ENCODE data around the gene MATN1.

The MATN1 gene

DNA sequence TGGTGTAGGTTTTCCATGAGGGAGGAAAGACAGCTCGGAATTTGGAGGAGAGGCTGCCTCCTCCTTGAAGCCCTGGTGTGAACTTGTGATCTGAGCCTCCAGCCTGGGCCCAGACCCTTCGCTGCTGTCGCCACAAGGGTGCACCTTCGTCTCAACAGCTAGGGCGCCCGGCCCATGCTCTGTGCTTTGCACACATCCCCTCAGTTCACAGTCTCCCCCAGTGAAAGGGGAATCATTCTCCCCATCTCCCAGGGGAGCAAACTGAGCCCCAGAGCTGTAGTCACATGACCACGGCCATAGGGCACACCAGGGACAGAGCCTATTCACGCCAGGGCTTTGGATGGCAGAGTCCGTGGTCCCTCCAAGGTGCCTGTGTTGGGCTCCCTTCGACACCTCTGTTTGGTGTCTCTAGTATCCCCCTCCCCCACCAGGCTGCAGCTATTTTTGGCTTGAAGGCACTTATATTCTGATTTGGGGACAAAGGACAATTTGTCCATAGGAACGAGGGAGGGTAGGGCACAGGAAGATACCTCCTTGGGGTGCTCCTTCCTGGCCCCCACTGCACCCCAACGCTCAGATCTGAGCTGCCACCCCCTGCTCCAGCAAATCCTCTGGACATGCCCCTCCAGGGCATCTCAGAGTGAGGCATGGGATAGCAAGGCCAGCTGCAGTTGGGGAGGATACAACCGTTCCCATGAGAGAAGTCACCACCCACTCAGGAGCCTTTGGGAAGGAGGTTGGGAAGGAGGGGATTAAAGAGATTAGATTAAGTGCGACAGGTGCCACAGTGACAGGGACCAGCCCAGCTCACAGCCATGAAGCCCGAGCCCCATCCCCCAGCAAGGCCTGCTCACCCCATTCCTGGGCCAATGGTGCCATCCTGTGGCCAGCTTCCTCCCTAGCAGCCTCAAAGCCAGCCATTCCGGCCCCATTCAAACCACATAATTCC lies 15.7 kb downstream of the MATN1 start:
- Histone ChIP-seq H3K36me3 (ENCODE audit: insufficient read depth, low read length) (no peaks in the 10 kb centered on the region), H3K4me2 (ENCODE audit: low read depth, low read length, poor library complexity, severe bottlenecking) (no peak overlapping the region), H3K4me3 (ENCODE audit: low read length, poor library complexity, severe bottlenecking) (no peak overlapping the region), H3K9me3 (ENCODE audit: insufficient read depth, low read depth, low read length) (no peaks in the 10 kb centered on the region), H3K27me3 (ENCODE audit: insufficient read depth, low read length, poor library complexity, severe bottlenecking) (no peaks in the 10 kb centered on the region), H3K79me2 (ENCODE audit: insufficient read depth, low read length) (no peaks in the 10 kb centered on the region), H3F3A (ENCODE audit: low read depth) (no peaks in the 10 kb centered on the region), H4K20me1 (ENCODE audit: insufficient read depth, low read length, poor library complexity, severe bottlenecking) (no peaks in the 10 kb centered on the region), H3K4me1 (ENCODE audit: insufficient read depth, low read length, poor library complexity, severe bottlenecking) (no peaks in the 10 kb centered on the region), H3K9ac (ENCODE audit: low read depth, low read length, poor library complexity, severe bottlenecking) (no peak overlapping the region), H2AFZ (ENCODE audit: low read length) (no peak overlapping the region), H3K9me2 (replicated peaks; ENCODE audit: low read depth, low read length) (no peaks in the 10 kb centered on the region)
- TF ChIP-seq EZH2phosphoT487 (IDR thresholded peaks at IDR 0.05; ENCODE audit: borderline replicate concordance), result no peak
- TF ChIP-seq, protein P1, sequence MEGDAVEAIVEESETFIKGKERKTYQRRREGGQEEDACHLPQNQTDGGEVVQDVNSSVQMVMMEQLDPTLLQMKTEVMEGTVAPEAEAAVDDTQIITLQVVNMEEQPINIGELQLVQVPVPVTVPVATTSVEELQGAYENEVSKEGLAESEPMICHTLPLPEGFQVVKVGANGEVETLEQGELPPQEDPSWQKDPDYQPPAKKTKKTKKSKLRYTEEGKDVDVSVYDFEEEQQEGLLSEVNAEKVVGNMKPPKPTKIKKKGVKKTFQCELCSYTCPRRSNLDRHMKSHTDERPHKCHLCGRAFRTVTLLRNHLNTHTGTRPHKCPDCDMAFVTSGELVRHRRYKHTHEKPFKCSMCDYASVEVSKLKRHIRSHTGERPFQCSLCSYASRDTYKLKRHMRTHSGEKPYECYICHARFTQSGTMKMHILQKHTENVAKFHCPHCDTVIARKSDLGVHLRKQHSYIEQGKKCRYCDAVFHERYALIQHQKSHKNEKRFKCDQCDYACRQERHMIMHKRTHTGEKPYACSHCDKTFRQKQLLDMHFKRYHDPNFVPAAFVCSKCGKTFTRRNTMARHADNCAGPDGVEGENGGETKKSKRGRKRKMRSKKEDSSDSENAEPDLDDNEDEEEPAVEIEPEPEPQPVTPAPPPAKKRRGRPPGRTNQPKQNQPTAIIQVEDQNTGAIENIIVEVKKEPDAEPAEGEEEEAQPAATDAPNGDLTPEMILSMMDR (conservative IDR thresholded peaks at IDR 0.05; ENCODE audit: low read length), result peak; percentile 88

DNA sequence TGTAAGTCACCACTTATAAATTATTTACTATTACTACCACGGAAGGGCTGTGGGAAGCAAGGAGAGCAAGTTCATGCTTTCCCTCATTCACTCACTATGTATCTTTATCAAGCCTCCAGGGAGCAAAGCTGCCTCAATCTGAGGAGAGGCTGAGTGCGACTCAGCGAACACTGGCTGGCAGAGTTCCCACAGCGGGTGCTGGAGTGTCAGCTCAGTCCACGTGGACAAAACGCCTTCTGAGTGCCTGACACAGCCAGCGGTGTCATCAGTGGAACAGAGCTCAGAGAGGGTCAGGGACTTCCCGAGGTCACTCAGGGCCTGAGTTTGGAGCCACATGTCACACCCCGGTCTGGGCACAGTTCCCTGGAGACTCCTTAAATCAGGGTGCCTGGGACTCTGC lies 16.9 kb downstream of the MATN1 start:
- Histone ChIP-seq H3K36me3 (ENCODE audit: insufficient read depth, low read length) (no peaks in the 10 kb centered on the region), H3K27me3 (ENCODE audit: insufficient read depth, low read length, poor library complexity, severe bottlenecking) (no peaks in the 10 kb centered on the region), H3K9me3 (ENCODE audit: insufficient read depth, low read depth, low read length) (no peaks in the 10 kb centered on the region), H3K4me2 (ENCODE audit: low read depth, low read length, poor library complexity, severe bottlenecking) (no peak overlapping the region), H3K9ac (ENCODE audit: low read depth, low read length, poor library complexity, severe bottlenecking) (no peak overlapping the region), H2AFZ (ENCODE audit: low read length) (no peak overlapping the region), H3K9me2 (replicated peaks; ENCODE audit: low read depth, low read length) (no peaks in the 10 kb centered on the region), H3K4me3 (ENCODE audit: low read length, poor library complexity, severe bottlenecking) (no peak overlapping the region), H3K4me1 (ENCODE audit: insufficient read depth, low read length, poor library complexity, severe bottlenecking) (no peaks in the 10 kb centered on the region), H3F3A (ENCODE audit: low read depth) (no peaks in the 10 kb centered on the region), H4K20me1 (ENCODE audit: insufficient read depth, low read length, poor library complexity, severe bottlenecking) (no peaks in the 10 kb centered on the region), H3K79me2 (ENCODE audit: insufficient read depth, low read length) (no peaks in the 10 kb centered on the region)
- no peak for TF ChIP-seq EZH2phosphoT487 (IDR thresholded peaks at IDR 0.05; ENCODE audit: borderline replicate concordance)
- TF ChIP-seq, protein P1 (conservative IDR thresholded peaks at IDR 0.05; ENCODE audit: low read length), result no peak

DNA sequence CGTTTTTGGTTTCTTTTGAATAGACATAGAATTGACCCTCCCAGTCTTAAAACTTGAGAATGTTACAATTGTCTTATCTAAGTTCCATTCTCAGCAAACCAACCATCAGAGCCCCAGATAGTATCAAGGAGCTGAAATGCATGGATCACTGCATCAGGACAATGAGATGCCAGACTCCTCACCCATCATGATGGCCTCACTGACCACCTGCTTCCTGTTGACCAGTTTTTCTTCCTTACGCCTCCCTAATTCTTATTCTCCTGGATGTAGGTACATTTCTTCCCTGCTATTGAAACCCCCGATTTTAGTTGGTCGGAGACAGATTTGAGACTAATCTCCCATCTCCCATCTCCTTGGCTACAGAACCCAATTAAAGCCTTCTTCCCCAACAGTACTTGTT lies 17.7 kb downstream of the MATN1 start:
- no peak overlapping the region for H2AFZ ChIP-seq (ENCODE audit: low read length)
- H4K20me1 ChIP-seq (ENCODE audit: insufficient read depth, low read length, poor library complexity, severe bottlenecking), result no peaks in the 10 kb centered on the region
- no peaks in the 10 kb centered on the region for H3K9me2 ChIP-seq (replicated peaks; ENCODE audit: low read depth, low read length)
- H3K79me2 ChIP-seq (ENCODE audit: insufficient read depth, low read length), result no peaks in the 10 kb centered on the region
- TF ChIP-seq, protein P1 (conservative IDR thresholded peaks at IDR 0.05; ENCODE audit: low read length), result no peak
- TF ChIP-seq EZH2phosphoT487 (IDR thresholded peaks at IDR 0.05; ENCODE audit: borderline replicate concordance), result no peak
- H3F3A ChIP-seq (ENCODE audit: low read depth), result no peaks in the 10 kb centered on the region
- H3K27me3 ChIP-seq (ENCODE audit: insufficient read depth, low read length, poor library complexity, severe bottlenecking), result no peaks in the 10 kb centered on the region
- H3K9me3 ChIP-seq (ENCODE audit: insufficient read depth, low read depth, low read length), result no peaks in the 10 kb centered on the region
- H3K36me3 ChIP-seq (ENCODE audit: insufficient read depth, low read length), result no peaks in the 10 kb centered on the region
- H3K4me3 ChIP-seq (ENCODE audit: low read length, poor library complexity, severe bottlenecking), result no peak overlapping the region
- H3K4me1 ChIP-seq (ENCODE audit: insufficient read depth, low read length, poor library complexity, severe bottlenecking), result no peaks in the 10 kb centered on the region
- no peak overlapping the region for H3K9ac ChIP-seq (ENCODE audit: low read depth, low read length, poor library complexity, severe bottlenecking)
- H3K4me2 ChIP-seq (ENCODE audit: low read depth, low read length, poor library complexity, severe bottlenecking), result no peak overlapping the region

Data from Loucy (cell line).